Fibroblast of lung (primary cell): ENCODE measurements around the gene NKX3-2. TPM values are rescaled to one million over a fixed set of nuclear protein-coding genes. Genes with fewer than 3 reads are reported as not detected.

Experiments used
- DNase-seq, 2 donors: peaks; one replicate each; pipeline versions ENCODE4 v3.0.0 to v3.0.0-alpha.2; 2010; ENCODE audit warnings: low read depth in 2 of 2
- H2AFZ ChIP-seq: 2 replicates; pipeline ENCODE4 v1.5.1; 2012; ENCODE audit warnings: low read length, control low read depth, inconsistent platforms
- H3K27ac ChIP-seq: 2 replicates; pipeline ENCODE4 v1.5.1; 2011; ENCODE audit warnings: low read length, control low read depth; ENCODE audit not compliant: insufficient read depth
- H3K27me3 ChIP-seq: 2 replicates; pipeline ENCODE4 v1.5.1; 2011; ENCODE audit warnings: mild to moderate bottlenecking, low read length; ENCODE audit not compliant: control insufficient read depth, insufficient read depth
- H3K36me3 ChIP-seq: 2 replicates; pipeline ENCODE4 v1.5.1; 2011; ENCODE audit warnings: low read length; ENCODE audit not compliant: control insufficient read depth, insufficient read depth
- H3K4me1 ChIP-seq: 2 replicates; pipeline ENCODE4 v1.5.1; 2011; ENCODE audit warnings: low read length; ENCODE audit not compliant: control insufficient read depth, insufficient read depth; ENCODE audit errors: extremely low read depth
- H3K4me2 ChIP-seq: 2 replicates; pipeline ENCODE4 v1.5.1; 2011; ENCODE audit warnings: low read length, control low read depth; ENCODE audit not compliant: insufficient read depth; ENCODE audit errors: extremely low read depth
- H3K4me3 ChIP-seq, 4 experiments: fragments of 200-600 bp in 1 of 4; sonication (generic) in 1 of 4; replicated peaks in 1 of 4; 2 replicates each; pipeline ENCODE4 v1.5.1; 2011 to 2016; ENCODE audit warnings: low read length in 4 of 4, low read depth in 3 of 4, mild to moderate bottlenecking in 3 of 4, control low read depth in 2 of 4, inconsistent platforms in 1 of 4, mixed read lengths in 1 of 4; ENCODE audit not compliant: insufficient read depth in 1 of 4; ENCODE audit errors: control extremely low read depth in 1 of 4
- H3K79me2 ChIP-seq: 2 replicates; pipeline ENCODE4 v1.5.1; 2012; ENCODE audit warnings: mild to moderate bottlenecking, low read length, inconsistent platforms; ENCODE audit not compliant: control insufficient read depth, insufficient read depth
- H3K9ac ChIP-seq: 2 replicates; pipeline ENCODE4 v1.5.1; 2011; ENCODE audit warnings: mild to moderate bottlenecking, low read length, control low read depth; ENCODE audit not compliant: insufficient read depth
- H3K9me3 ChIP-seq: 2 replicates; pipeline ENCODE4 v1.5.1; 2012; ENCODE audit warnings: low read depth, low read length; ENCODE audit not compliant: control insufficient read depth, insufficient read depth
- H4K20me1 ChIP-seq: 2 replicates; pipeline ENCODE4 v1.5.1; 2011; ENCODE audit warnings: low read length; ENCODE audit not compliant: control insufficient read depth, insufficient read depth; ENCODE audit errors: extremely low read depth
- EZH2 ChIP-seq: IDR thresholded peaks from 2 replicates; pipeline ENCODE4 v1.5.1; 2012; ENCODE audit warnings: low read length, control low read depth, mild to moderate bottlenecking; ENCODE audit errors: missing control alignments
- polyA minus RNA-seq: library from RNA; depleted of rRNA, polyadenylated mRNA; stranded (reverse); fragments of >200 nt; gene quantifications from 2 replicates; pipeline ENCODE4 v1.2.3, GENCODE V29; 2011; ENCODE audit warnings: low replicate concordance
- polyA plus RNA-seq, 2 donors: library from polyadenylated mRNA; depleted of rRNA in 1 of 2; stranded (reverse) in 1 of 2; unstranded in 1 of 2; fragments of >200 nt; gene quantifications; 2 replicates each; pipeline ENCODE4 v1.2.1, GENCODE V29; 2011 to 2012; ENCODE audit warnings: missing spikeins in 1 of 2
- total RNA-seq: library from RNA; depleted of rRNA; stranded (reverse); fragments of >200 nt; gene quantifications from 2 replicates; pipeline ENCODE4 v1.2.1, GENCODE V29; 2014
- TF ChIP-seq, protein P1 (sequence below), 2 donors: IDR thresholded peaks in 1 of 2; conservative IDR thresholded peaks in 1 of 2; 1 replicate in 1 of 2; 2 replicates in 1 of 2; pipeline ENCODE4 v1.5.1; 2011 to 2012; ENCODE audit warnings: low read length in 2 of 2, control low read depth in 1 of 2, inconsistent platforms in 1 of 2, low read depth in 1 of 2, mild to moderate bottlenecking in 1 of 2

NKX3-2 gene
- 0.26 and 1.3 TPM in 2 replicates for total RNA-seq
- polyA plus RNA-seq: 0.24 and 0.59 TPM in 2 replicates
- 0.34 and 0.98 TPM in 2 replicates for polyA plus RNA-seq (2012)
- 0.22 TPM in 1 of 2 replicates, not detected in the other for polyA minus RNA-seq

DNA sequence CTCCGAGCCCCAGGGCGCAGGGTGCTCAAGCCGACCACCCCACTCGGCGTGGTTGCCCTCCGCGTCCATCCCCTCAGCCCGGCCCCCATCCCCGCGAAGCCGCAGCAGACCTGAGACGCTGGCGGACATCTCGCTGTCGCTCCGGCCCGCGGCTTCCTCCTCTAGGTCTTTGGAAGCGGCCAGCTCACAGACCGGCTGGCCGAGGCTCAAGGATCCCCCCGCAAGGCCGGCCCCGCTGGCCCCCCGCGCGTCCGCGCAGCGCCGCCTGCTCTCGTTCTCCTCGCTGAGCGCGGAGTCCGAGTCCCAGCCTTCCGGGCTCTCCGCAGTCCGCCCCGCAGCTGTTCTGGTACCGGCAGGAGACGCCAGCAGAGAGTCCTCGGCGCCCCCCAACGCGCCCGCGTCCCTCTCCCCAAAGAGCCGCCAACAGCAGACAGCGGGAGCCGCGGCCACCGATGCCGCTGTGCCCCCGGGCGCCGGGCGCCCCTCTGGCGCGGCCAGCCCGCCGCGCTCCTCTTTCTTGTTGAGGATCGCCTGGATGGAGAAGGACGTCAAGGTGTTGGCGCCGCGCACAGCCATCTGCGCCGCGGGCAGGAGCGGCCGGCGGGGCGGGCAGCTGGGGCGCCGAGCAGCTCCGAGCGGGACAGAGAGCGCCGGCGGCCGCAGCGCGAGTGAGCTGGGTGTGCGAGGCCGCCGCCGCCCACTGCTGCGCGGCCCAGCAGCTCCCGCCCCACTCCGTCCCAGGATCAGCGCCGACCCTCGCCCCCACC, at the start of gene NKX3-2:
Gene NKX3-2, minus strand, starts transcription at position 670 of the 767 bp plus-strand sequence. Its CDS starts 94 bp downstream, at position 576.
- no peaks in the 10 kb centered on the region for H3K36me3 ChIP-seq
- H3K27ac ChIP-seq: no peak within 1 kb of the TSS
- TF ChIP-seq, protein P1, sequence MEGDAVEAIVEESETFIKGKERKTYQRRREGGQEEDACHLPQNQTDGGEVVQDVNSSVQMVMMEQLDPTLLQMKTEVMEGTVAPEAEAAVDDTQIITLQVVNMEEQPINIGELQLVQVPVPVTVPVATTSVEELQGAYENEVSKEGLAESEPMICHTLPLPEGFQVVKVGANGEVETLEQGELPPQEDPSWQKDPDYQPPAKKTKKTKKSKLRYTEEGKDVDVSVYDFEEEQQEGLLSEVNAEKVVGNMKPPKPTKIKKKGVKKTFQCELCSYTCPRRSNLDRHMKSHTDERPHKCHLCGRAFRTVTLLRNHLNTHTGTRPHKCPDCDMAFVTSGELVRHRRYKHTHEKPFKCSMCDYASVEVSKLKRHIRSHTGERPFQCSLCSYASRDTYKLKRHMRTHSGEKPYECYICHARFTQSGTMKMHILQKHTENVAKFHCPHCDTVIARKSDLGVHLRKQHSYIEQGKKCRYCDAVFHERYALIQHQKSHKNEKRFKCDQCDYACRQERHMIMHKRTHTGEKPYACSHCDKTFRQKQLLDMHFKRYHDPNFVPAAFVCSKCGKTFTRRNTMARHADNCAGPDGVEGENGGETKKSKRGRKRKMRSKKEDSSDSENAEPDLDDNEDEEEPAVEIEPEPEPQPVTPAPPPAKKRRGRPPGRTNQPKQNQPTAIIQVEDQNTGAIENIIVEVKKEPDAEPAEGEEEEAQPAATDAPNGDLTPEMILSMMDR (conservative IDR thresholded peaks at IDR 0.05 in 1 of 2, IDR thresholded peaks at IDR 0.05 in 1 of 2; ENCODE audit: low read depth in 1 of 2, low read length in 2 of 2): no peak
- TF ChIP-seq EZH2: no peak
- H3K4me3 ChIP-seq: peak within 1 kb of the TSS; percentile 50 to 73 (median 65)
- H3K27me3 ChIP-seq: peaks cover 66% of the 10 kb centered on the region
- H3K9ac ChIP-seq: peak within 1 kb of the TSS; percentile 23
- DNase-seq: peak in 1 of 2 donors; percentile 20
- no peaks in the 10 kb centered on the region for H3K4me1 ChIP-seq
- peak within 1 kb of the TSS; percentile 43 for H2AFZ ChIP-seq
- no peaks in the 10 kb centered on the region for H3K9me3 ChIP-seq
- H3K79me2 ChIP-seq: no peaks in the 10 kb centered on the region
- peak within 1 kb of the TSS; percentile 86 for H3K4me2 ChIP-seq
- no peaks in the 10 kb centered on the region for H4K20me1 ChIP-seq

DNA sequence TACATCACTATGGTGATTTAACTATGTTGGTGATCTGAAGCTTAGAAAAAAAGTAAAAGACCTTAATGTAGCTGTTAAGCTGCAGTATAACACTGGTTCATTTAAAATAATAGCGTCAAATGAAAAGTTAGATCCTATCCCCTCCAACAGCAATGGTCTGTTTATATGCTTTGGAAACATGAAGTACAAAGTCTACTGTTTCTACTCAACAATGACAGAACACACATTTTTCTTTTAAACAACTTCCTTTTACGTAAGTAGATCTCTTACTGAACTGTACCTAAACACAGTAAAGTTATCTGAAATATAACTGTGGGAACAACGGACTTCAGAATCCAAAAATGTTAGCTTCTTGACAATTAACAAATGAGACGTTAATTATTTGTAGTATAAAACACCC, 47.9 kb upstream of the NKX3-2 start:
- no peak overlapping the region for H2AFZ ChIP-seq
- H3K9me3 ChIP-seq: no peaks in the 10 kb centered on the region
- H4K20me1 ChIP-seq: no peaks in the 10 kb centered on the region
- H3K79me2 ChIP-seq: no peaks in the 10 kb centered on the region
- H3K4me1 ChIP-seq: no peaks in the 10 kb centered on the region
- TF ChIP-seq, protein P1 (conservative IDR thresholded peaks at IDR 0.05 in 1 of 2, IDR thresholded peaks at IDR 0.05 in 1 of 2; ENCODE audit: low read depth in 1 of 2, low read length in 2 of 2): no peak
- TF ChIP-seq EZH2: no peak
- H3K27me3 ChIP-seq: no peaks in the 10 kb centered on the region
- H3K4me2 ChIP-seq: no peak overlapping the region
- H3K4me3 ChIP-seq: no peak overlapping the region
- peaks cover 8% of the 10 kb centered on the region for H3K36me3 ChIP-seq
- DNase-seq: no peak
- H3K27ac ChIP-seq: no peak overlapping the region
- H3K9ac ChIP-seq: no peak overlapping the region

- H2AFZ ChIP-seq: no peak overlapping the region
- TF ChIP-seq, protein P1 (conservative IDR thresholded peaks at IDR 0.05 in 1 of 2, IDR thresholded peaks at IDR 0.05 in 1 of 2; ENCODE audit: low read depth in 1 of 2, low read length in 2 of 2): no peak
- no peak for TF ChIP-seq EZH2
- no peak overlapping the region for H3K27ac ChIP-seq
- no peaks in the 10 kb centered on the region for H3K27me3 ChIP-seq
- H3K36me3 ChIP-seq: peaks cover 10% of the 10 kb centered on the region
- H3K4me3 ChIP-seq: no peak overlapping the region
- H3K4me1 ChIP-seq: no peaks in the 10 kb centered on the region
- no peaks in the 10 kb centered on the region for H3K9me3 ChIP-seq
- H3K79me2 ChIP-seq: no peaks in the 10 kb centered on the region
- no peak for DNase-seq
- H3K9ac ChIP-seq: no peak overlapping the region
- H3K4me2 ChIP-seq: no peak overlapping the region
- no peaks in the 10 kb centered on the region for H4K20me1 ChIP-seq
Observed at GRCh38 chr4:13590766-13591165, 46.5 kb upstream of the NKX3-2 start.
